ENCODE measurements around the gene ERGIC3. TPM values are rescaled to one million over a fixed set of nuclear protein-coding genes. Genes with fewer than 3 reads are reported as not detected.

ERGIC3 gene
- total RNA-seq, 2 donors from 2014 or later, result 117 to 154 TPM

DNA sequence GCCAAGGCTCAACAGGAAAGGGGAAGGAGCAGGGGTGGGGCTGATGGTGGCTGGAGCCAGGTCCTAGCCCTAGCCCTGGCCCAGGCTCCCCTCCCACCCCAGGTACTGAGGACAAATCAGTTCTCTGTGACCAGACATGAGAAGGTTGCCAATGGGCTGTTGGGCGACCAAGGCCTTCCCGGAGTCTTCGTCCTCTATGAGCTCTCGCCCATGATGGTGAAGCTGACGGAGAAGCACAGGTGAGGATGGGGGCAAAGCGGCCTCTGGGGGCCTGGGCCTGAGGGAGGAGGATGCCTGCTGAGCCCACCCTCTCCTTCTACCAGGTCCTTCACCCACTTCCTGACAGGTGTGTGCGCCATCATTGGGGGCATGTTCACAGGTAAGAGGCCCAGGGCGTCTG lies 15.0 kb downstream of the ERGIC3 start:
- DNase-seq (ENCODE audit: low spot score), result no peak
- intact Hi-C loops (cut with DNase I), result no loop called here

DNA sequence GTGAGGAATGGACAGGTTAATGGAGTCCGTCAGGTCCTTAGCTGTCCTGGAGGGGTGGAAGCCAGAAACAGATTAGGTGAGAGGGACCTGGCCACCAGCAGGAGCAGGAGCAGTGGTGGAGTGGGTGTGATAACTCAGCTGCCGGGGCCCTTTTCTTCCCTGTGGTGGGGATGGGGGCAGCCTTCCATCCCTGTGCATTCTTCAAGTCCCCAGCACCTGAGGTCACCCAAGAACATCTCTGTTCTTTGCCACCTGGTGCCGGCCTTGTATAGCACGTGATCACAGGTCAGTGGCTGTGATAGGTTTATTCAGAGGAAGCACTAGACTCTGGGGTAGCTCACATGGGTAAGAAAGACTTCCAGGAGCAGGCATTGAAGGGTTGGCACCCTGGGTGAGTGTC lies 16.6 kb downstream of the ERGIC3 start:
- intact Hi-C loops (cut with DNase I), result no loop called here
- DNase-seq (ENCODE audit: low spot score), result no peak

DNA sequence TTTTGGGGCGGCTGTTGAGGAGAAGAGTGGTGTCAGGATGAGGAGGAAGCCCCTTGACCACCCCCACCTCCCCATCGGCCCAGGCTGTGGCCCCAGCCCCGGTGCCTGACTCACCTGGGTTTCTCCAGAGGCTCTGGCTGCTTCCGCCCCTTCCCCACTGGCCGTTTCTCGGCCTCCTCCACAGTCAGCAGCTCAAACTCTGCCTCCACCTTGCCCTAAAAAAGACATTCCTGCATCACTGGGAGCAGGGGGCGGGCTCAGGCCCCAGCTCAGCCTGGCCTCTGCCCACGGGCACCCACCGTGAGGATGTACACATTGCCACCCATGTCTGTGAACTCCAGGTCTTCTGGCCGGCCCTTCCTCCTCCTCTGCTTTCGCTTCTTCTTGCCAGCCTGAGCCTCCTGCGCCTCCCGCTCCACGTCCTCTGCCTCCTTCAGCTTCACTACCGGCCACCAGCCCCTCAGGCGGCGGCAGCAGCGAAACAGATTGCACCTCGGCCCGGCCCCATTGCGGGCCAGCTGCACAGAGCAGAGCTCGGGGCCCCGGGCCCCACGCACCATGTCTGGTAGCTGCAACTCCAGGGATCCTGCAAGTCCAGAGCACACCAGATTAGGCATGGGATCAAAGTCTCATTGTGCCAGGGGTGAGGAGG lies 17.3 kb downstream of the ERGIC3 start:
- intact Hi-C loops (cut with DNase I), result no loop called here
- no peak for DNase-seq (ENCODE audit: low spot score)

DNA sequence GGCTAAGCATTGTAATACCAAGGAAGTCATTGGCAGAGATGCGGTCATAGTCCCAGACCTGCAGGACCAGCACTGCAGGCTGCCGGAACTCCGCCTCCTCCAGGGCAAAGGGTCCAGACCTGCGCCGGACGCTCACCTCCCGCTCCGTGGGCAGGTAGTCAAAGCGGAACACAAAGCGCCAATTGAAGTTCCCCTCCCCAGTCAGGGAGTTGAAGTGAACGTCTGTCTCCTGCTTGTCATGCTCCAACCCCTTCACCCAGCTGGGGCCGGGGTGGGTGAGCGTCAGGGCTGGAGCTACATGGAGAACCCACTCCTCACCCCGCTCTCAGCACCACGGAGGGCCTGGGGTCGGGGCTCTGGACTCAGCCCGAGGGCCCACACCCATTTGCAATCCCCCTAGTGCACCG lies 18.2 kb downstream of the ERGIC3 start:
- DNase-seq (ENCODE audit: low spot score), result no peak
- intact Hi-C loops (cut with DNase I), result no loop called here

DNA sequence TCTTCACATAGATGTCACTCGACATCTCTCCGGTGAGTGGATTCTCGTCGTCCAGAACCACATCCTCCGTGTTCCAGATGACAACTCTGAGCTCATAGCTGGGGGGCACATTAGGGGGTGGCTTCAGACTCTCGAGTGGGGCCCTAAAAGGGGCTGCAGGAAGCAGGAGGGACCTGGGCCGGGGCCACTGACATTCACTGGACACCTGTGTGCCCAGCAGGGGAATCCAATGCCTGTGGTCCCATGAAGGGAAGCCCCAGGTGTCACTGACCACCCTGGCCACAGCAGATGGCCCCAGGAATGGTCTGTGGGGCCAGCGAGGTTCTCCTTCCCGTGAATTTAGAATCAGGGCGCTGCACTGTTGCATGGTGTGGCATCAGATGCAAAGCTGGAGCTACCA lies 18.7 kb downstream of the ERGIC3 start:
- intact Hi-C loops (cut with DNase I), result no loop called here
- no peak for DNase-seq (ENCODE audit: low spot score)

DNA sequence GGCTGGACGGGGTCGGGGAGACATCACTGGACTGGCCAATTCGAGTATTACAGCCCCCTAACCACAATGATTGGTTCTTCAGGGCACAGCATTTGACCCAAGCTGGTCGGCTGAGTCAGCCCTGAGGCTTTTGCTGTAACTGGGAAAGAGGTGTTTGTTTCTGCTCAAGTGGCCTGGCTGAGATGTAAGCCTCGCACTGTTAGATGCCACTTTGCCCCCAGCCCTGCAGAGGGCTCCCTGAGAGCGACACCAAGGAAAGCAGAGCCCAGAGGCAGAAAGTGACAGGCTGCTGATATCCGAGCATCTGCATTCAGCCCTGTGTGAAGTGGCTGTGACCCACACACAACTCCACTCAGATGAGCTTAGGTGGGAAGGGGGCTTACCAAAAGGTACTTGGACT lies 19.4 kb downstream of the ERGIC3 start:
- no peak for DNase-seq (ENCODE audit: low spot score)

DNA sequence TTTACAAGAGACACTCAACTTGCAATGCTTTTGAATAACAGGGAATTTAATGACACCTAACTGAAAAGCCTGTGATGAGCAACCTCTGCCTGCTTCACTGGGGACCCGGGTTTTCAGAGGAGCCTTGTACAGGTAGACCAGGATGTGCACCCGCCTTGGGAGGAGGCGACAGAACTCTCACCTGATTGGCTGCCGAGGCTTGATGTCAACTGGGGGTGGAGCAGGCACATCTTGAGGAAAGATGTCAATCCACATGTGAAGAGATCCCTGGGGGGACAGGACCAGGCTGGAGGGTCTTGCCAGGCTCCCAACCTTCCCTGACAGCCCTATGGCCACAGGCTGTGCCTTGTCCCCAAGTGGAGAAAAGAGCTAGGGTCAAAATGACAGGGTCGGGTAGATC lies 19.8 kb downstream of the ERGIC3 start:
- intact Hi-C loops (cut with DNase I), result no loop called here
- no peak for DNase-seq (ENCODE audit: low spot score)

More for the DNA sequence above, 19.4 kb downstream of the ERGIC3 start:
- intact Hi-C loops (cut with DNase I), result no loop called here

DNA sequence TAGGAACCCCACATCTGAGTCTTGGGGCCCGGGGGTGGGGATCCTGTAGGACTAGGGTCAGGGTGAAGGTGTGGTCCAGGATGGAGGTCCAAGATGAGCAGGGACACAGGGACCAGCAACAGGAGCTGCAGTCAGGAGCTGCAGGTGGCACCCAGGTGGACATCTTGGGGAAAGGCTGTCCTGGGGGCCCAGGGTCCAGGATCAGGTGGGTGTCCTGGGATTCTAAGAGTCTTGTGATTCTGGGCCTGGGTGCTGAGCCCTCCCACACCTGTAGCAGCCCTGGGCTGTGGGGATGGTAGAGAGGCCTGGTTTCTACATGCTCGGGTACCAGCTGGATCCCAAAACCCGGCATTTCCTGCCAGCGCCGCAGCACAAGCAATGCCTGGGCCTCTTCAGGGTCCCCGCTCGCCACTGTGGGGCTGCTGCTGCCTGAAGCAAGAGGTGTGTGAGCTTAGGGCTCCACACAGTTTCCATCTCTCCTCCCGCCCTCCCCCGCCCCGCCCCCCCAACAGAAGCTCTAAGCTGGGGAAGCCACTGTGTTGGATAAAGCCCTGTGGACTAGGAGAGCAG lies 20.7 kb downstream of the ERGIC3 start:
- intact Hi-C loops (cut with DNase I), result no loop called here
- no peak for DNase-seq (ENCODE audit: low spot score)

DNA sequence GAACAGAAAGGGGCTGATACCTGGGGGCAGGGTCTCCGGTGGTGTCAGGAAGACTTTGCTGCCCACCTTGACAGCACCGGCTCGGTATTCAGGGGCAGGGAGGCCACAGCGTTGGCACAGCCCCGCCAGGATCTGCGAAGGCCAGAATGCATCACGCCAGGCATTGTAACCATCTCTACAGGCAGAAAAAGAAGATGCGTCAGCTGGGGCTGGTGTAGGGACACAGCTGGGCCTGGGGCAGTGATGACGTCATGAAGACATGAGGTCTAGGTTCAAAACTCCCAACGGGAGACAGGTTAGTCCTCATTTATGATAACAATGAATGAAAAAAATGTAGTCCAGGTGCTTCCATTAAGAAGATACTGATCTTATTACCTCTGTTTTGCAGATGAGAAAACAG lies 22.0 kb downstream of the ERGIC3 start:
- intact Hi-C loops (cut with DNase I), result no loop called here
- DNase-seq (ENCODE audit: low spot score), result peak; percentile 77

DNA sequence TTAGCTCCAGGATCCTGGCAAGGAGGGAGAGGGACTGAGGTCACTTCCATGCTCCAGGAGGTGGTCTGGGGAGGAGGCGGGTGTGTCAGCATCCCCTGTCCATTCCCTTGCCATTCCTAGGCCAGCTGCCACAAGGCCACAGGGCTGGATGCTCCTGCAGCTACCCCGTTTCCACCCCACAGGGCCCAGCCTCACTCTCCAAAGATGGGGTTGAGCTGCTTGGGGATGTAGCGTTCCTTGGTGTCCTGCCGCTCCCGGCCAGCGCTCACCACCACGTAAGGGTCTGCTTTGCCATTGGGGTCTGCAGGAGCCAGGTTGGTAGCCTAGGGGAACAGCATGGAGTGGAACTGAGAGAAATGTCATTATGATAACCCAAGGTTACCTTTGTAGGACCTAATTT lies 23.0 kb downstream of the ERGIC3 start:
- intact Hi-C loops (cut with DNase I), result no loop called here
- DNase-seq (ENCODE audit: low spot score), result no peak

DNA sequence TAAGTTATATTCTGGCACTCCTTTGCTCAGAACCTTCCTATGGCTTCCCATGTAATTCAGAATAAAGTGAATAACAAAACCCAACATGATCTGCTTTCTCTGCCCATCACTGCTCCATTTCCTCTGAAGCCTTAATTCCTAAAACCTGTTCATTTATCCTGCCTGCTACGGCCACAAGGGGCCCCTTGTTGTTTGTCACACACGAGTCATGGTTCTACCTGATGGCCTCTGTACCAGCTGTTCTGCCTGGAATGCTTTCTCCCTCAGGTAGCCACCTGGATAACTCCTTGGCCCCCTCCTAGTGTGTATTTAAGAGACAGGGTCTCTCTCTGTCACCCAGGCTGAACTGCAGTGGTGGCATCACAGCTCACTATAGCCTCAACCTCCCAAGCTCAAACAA lies 26.8 kb downstream of the ERGIC3 start:
- intact Hi-C loops (cut with DNase I), result no loop called here
- DNase-seq (ENCODE audit: low spot score), result no peak

DNA sequence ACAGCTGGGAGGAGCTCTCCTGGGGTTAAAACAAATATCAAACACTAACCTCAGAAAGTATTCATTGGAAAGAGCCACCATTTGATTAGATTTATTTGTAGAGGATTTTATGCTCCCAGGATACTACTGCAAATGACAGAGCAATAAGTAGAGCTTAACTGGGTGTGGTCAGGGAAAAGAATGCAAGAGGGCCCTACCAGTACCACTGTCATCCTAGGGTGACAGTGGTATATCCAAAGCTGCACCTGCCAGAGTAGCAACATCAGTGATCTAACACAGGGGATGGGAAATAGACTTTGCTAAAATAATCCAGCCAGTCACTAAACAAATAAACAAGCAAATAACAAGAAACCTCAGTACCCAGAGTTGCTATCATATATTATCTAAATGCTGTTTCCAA lies 29.7 kb downstream of the ERGIC3 start:
- intact Hi-C loops (cut with DNase I), result no loop called here

DNA sequence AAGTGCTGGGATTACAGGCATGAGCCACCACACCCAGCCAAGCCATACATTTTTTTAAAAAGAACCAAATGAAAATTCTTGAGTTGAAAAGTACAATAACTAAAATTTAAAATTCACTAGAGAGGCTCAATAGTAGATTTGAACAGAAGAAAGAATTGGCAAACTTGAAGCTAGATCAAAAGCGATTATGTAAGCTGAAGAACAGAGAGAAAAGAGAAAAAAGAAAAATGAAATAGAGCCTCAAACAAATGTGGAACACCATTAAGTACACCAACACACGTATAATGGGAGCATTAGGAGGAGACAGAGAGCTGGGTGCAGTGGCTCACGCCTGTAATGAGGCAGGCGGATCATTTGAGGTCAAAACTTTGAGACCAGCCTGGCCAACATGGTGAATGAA lies 31.0 kb downstream of the ERGIC3 start:
- DNase-seq (ENCODE audit: low spot score), result no peak
- intact Hi-C loops (cut with DNase I), result no loop called here

More for the DNA sequence above, 29.7 kb downstream of the ERGIC3 start:
- no peak for DNase-seq (ENCODE audit: low spot score)

DNA sequence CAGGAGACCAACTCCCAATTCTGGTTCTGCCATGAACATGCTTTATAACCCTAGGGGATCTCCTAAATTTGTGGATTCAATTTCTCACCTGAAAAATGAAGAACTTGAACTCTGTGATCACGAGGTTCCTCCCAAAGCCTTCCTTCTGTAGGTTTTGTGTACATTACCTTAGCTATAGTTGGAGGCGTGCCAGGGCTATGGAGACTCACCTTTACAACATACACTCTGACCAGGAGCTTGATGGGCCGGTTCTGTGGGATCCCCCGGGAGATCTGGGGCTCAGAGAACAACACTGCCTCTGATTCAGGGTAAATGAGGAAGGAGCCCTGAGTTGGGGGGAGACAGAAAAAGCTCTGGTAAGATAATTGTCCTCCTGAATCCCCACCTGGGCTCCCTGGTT lies 34.1 kb downstream of the ERGIC3 start:
- peak; percentile 26 for DNase-seq (ENCODE audit: low spot score)
- intact Hi-C loops (cut with DNase I), result no loop called here

DNA sequence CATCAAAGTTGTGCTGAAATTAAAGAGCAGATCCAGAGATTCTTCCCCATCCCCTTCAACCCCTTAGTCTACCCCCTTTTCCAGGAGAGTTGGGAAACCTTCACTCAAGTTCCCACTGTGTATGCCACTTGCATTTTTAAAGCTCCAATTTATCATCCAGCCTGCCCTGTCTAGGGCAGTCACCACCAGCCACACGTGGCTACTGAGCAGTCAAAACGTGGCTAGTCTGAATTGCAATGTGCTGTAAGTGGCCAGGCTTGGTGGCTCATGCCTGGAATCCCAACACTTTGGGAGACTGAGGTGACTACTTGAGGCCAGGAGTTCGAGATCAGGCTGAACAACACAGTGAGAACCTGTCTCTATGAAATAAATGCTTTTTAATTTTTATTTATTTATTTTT lies 34.9 kb downstream of the ERGIC3 start:
- DNase-seq (ENCODE audit: low spot score), result peak; percentile 9
- intact Hi-C loops (cut with DNase I), result no loop called here

DNA sequence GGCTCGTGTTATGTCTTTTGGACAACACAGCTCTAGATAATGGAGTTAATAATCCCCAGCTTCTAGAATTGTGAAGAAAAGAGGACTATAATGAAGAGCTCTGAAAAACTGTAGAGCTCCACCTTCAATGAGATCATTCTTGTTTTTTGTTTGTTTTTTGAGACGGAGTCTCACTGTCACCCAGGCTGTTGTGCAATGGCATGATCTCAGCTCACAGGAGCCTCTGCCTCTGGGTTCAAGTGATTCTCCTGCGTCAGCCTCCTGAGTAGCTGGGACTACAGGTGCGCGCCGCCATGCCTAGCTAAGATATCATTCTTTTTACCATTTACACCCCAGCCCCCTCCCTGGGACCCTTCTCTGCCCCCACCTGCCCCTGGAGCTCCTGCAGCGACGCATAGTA lies 36.6 kb downstream of the ERGIC3 start:
- DNase-seq (ENCODE audit: low spot score), result no peak
- intact Hi-C loops (cut with DNase I), result no loop called here

DNA sequence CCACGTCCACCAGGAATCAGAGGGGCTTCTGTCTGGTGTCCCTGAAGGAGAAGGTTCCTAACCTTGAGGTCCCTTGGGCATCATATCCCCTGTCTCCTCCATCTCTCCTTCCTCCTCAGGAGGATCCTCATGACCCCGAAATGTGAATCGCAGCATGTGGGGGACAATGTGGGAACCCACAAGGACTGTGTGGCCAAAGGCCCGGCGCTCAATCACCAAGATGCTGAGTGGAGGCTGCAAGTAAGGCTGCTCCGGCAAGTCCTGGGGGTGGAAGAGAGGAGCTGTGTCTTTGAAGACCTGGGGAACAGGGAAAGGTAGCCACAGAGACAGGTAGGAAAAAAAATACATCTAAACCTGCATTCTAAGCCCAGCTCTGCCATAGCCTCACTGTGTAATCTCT lies 37.3 kb downstream of the ERGIC3 start:
- intact Hi-C loops (cut with DNase I), result no loop called here
- no peak for DNase-seq (ENCODE audit: low spot score)

DNA sequence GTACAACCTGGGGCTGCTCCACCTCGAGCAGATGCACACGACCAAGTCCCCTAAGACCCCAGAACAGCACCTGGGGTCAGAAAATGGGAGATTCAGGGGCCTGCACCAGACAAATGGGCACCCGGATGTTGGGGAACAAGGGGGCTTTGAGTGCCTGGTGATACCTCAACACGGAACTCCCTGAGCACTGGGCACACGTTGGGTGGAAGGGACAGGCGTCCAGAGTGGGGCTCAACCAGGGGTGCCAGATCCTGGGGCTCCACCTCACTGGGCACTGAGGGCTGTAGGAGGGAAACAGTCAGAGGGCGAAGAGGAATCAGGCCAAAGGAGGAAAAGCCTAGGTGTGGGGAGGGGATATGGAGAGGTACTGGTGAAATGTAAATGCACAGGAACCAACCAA lies 40.3 kb downstream of the ERGIC3 start:
- intact Hi-C loops (cut with DNase I), result no loop called here
- DNase-seq (ENCODE audit: low spot score), result no peak

DNA sequence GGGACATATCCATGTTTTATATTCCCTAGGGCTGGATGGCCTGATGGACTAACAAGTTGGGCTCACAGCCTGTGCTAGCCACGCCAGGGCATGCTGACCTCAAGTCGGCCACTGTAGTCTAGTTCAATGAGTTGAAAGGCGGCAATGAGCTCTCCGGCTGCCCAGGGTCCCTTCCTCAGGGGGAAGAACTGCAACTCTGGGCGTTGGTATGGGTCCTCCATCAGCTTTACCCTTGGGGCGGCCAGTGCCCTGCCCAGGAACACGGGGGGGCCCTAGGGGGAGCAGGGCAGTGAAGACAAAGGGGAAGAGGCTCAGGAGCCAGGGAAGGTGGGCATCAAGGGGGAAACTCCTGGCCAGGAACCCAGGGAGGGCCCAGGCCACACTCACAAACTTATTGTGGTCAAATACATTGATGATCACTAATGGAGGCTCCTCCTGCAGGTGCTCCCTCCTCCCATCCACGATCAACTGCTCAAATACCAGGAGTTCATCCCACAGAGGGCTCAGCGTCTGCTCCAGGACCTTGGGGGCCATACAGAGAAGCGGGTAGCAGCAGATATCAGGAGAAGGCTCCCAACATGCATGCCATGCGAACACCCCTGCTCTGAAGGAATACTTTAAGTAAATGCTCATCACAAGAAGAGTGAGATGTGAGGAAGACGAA lies 41.0 kb downstream of the ERGIC3 start:
- intact Hi-C loops (cut with DNase I), result no loop called here
- DNase-seq (ENCODE audit: low spot score), result no peak

DNA sequence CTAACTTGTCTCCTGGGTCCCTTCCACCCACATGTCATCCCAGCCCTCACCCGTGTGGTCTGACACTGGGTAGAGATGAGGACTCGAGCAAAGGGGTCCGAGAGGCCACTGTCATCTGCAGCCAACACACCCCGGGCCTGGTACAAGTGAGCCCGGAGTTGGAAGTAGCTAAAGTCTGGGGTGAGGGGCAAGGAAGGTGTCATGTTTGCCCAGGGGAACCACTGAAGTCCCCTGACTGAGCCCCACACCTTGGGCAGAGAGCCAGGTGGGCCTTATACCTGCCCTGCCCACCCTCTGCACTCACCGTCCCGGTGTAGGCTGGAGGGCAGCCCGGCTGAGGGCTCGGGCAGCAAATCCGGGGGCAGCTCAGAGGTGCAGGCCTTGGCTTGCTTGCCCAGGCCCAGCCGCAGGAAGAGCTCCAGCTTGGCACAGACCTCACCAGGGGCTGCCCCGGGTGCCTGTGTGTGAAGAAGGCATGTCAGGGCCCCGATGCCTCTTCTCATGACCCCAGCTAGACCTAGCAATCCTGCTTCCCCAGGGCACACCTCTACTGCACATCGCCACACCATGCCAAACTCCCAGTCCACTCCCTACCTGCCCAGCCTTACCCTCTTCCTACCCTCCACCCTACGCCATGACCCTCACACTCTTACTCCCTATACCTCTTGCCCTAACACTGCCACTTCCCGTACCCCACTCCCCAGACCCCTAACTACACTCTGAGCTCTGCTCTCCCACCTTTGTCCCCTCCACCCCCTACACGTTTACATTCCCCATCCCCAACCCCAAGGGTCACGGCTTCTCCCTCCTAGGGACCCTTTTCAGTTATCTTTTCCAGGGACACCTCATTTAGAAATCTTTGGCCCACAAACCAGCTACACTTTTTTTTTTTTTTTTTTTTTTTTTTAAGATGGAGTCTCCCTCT lies 42.0 kb downstream of the ERGIC3 start:
- intact Hi-C loops (cut with DNase I), result no loop called here
- DNase-seq (ENCODE audit: low spot score), result no peak
